ENCODE results near the gene PTPRM. TPM values are rescaled to one million over a fixed set of nuclear protein-coding genes. Genes with fewer than 3 reads are reported as not detected.

The PTPRM gene
- total RNA-seq, 1 donor from 2014 or later, result 102 TPM

DNA sequence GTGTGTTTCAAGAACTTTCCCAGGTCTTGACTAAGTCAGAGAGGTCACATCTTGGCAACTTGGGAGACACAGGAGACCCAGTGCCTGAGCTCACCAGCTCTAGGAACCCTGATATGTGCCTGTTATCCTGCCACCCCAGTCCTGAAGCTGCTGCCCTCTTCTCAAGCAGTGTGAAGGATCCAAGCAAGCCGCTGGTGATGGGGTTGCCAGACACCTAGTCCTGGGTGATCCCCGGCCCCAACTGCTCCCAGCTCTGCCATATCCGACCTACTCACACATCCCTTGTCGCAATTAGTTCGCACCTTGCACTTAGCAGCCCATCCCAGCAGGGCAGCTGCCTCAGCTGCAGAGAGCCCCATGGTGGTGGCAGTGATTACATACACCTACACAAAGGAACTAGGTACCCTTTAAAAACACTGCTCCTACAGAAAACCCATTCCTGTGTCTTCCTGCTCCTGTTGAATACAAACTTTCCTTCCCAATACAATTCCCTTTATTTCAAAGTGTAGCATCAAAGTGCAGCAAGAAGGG lies 794.9 kb downstream of the PTPRM start:
- FAIRE-seq (no peak), DNase-seq (ENCODE audit: low spot score in 2 of 2) (no peak)

DNA sequence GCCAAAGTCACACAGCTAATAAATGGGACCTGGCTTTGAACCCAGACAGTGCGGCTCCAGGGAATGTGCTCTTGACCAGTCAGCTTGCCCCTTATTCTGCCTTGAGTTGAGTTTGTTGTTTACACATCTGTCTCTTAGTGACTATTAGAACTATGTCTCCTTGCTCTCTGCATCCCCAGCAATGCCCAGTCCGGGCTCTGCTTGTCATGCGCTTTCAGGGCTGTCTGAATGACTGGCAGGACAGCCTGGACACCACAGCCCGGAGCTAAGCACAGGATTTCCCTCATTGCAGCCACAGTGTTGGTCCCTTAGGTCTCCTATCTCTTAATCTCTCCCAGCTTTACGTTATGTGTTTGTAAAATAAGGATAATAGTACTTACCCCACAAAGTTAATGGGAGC lies 795.7 kb downstream of the PTPRM start:
- DNase-seq (ENCODE audit: low spot score in 2 of 2) (no peak), FAIRE-seq (no peak)

DNA sequence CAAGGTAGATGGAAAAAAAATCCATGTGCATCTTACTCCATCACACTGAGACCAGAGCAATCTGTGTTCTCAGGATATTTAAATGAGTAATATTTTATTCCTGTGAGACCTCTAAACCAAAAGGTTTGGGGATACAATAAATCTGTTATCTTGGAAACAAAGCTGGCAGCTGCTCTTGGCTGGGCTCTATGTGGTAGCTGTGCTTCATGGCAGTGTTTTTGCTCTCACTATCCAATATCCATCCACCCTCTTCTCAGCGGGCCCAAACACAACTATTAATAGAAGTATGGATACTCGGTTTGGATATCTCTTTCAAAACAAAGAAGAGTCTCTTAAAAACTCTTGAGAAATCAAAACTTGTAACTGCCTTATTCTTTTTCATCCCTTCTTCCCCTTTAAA lies 797.3 kb downstream of the PTPRM start:
- FAIRE-seq (no peak), DNase-seq (ENCODE audit: low spot score in 2 of 2) (no peak)

DNA sequence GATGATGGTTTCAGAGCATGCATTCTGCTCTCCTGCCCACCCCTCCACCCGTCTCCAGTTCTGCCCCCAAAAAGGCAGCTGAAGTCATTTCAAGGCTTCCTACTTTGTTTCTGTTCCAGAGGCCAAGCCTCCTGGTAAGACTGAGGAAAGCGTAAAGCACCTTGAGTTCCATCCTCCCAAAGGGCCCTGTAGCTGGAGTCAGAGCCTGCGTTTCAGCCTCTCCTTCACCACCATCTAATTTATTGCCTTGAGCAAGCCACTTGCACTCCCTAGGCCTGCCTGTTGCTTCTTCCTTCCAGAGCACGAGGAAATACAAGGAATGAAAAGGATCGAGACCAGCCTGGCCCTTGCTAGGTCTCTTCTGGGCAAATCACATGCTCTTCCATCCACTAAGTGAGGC lies 797.9 kb downstream of the PTPRM start:
- FAIRE-seq (no peak), DNase-seq (ENCODE audit: low spot score in 2 of 2) (no peak)

DNA sequence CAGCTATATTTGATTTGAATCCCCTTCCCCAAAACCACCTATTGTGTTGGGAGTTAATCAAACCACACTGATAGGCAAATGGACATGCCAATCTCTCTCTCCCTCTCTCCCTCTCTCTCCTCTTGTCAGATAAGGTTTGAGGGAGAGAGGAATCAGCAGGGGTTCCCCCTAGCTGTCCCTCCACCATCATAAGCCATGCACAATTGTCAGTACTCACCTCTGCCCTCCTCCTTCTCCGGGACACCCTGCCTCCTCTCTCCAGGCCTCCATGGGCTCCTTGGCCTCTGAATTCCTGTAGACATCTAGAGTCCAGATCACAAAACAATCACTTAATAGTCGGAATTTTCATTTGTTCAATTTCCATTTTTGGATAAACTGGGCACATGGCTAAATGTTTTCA lies 798.4 kb downstream of the PTPRM start:
- no peak for DNase-seq (ENCODE audit: low spot score in 2 of 2)
- no peak for FAIRE-seq

DNA sequence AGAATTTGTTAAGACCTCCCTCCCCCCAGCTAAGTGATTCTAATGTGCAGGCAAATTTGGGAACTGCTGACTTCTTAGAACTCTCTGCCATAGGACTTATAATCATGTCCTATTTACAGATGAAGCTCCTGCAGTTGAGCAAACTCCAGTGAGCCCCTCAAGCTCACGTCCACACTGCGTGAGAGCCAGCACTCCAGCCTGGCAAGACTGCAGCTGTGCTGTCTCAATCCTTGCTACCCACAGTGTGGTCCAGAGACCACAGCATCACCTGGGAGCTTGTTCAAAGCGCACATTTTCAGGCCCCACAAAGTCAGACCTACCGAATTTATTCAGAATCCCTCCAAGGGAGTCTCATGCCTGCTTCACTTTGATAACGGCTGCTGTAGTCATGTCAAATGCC lies 799.0 kb downstream of the PTPRM start:
- FAIRE-seq, result no peak

DNA sequence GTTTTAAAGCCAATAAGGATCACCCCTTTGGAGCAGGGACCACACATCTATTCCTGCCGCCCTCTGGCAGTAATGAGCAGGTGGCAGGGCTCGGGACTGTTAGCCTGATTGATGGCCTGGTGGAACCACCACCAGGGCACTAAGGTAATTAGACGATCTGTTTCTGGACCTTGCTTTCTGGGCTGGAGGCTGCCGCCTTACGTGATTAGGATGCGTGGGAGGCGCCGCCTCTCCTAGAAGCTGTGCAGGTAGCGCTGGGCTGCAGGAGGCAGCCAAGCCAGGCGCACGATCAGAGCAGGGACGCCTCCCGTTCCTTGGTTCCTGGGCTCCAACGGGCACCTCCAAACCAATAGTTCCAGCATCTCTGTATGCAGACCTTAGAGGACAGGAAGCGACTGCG lies 799.5 kb downstream of the PTPRM start:
- no peak for FAIRE-seq
- no peak for DNase-seq (ENCODE audit: low spot score in 2 of 2)

More for the DNA sequence above, 799.0 kb downstream of the PTPRM start:
- no peak for DNase-seq (ENCODE audit: low spot score in 2 of 2)

DNA sequence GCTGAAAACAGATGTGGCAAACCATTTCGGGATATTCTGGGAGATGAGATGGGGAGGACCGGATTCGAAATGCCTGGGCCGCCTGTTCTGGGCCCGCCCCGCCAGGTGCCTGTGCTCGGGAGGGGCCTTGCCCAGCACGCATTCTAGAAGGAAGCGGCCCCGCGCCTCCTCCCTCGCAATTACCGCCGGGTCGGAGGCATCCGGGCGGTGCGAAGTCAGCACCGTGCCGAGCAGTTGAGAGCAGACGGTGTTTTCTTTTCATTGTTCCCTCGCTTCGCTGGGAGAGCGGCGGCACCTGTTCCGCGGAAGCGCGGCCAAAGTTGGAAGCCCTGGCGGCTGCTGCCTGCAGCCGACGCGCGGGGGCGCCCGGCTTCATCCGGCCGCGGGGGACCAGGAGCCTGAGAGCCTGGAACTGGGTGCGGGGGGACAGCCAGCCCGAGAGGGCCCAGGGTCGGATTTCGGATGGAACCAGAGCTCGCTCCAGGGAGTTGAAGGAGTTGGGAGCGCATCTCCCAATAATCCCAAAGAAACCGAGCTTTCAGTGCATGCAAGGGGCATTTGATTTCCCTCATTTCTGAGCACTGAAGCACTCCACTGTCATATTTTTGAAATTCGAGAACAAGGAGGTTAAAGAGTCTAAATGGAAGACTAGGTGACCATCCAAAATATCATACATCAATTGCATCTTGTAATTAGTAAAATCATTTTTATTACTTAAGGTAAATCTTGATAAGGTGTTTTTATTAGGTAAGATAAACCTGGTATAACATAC lies 800.3 kb downstream of the PTPRM start:
- FAIRE-seq (no peak), DNase-seq (ENCODE audit: low spot score in 2 of 2) (peak in 1 of 2 donors; percentile 57)

DNA sequence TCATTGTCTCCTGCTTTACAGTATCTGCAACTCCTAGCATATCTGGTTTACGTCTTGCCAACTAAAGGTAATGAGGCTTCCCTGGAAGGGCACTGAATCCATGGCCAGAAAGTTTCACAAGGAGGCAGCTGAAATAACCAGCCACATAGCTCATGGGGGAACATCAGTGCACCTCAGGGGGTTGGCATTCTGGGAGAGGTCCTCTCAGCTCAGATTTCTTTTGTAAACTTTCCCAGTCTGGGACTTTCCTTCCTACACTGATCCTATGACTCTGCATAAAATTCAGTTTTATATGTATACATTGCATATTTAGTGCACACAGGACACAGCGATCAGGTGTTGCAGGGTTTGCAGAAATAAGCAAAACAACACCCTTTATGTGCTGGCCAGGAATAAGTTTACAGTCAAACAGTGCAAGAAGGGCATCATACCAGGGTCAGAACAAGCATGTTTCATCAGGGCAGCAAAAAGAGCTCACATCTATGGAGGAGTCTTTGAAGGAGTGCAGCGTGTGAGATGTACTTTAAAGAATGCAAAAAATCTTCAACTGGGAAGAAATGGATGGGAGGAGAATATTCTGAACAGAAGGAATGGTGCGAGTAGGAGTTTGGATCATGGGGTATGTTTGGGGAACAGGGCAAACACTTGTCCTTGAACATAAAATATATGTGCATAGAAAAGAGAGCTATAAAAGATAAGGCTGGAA lies 801.5 kb downstream of the PTPRM start:
- no peak for DNase-seq (ENCODE audit: low spot score in 2 of 2)
- FAIRE-seq, result no peak

DNA sequence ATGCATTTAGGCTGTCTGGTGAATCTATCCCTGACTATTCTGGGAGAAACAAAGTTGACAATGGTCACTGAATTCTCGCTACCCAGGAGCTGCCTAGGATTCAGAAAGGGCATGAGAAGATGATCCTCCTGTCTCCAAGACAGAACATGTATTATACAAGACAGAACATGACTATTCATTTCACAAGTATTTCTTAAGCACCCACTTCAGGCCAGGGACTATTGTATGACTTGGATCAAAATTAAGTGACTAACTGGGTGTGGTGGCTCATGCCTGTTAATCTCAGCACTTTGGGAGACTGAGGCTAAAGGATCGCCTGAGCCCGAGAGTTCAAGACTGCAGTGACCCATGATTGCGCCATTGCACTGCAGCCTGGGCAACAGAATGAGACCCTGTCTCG lies 806.4 kb downstream of the PTPRM start:
- no peak for FAIRE-seq
- DNase-seq (ENCODE audit: low spot score in 2 of 2), result no peak

DNA sequence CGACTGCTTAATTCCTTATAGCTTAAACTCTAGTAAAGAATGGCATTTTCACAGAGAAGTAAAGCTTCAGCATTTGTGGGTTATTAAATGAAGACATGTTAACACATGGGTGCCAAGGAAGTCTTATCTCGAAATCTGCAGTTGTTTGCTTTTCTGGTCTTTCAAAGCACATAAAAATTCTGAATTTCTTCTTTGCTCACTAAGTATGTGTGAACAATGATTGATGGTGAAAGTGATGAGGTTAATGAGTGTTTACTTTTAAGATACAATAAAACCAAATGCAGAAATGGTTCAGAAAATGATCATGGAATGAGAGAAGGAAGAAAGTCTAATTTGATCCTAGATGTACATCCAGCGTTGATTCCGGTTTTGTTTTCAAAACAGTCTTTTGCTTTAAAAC lies 807.6 kb downstream of the PTPRM start:
- FAIRE-seq, result no peak

DNA sequence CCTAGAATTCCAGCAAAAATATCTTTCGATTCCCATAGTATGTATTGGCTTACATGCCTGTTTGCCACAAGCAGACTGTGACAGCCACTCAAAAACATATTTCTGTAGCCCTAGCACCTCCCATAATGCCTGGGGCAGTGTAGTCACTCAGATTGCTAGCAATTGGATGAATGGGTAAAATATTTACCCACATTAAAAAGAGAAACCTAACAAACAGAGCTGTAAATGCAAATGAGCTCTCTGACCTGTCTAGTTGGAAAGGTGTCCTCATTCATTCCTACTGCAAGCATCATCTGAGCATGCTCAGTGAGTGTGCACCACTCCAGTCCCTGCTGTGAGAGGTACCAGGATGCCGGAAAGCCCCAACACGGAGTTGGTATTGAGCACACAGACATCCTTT lies 808.1 kb downstream of the PTPRM start:
- FAIRE-seq (no peak), DNase-seq (ENCODE audit: low spot score in 2 of 2) (no peak)

More for the DNA sequence above, 807.6 kb downstream of the PTPRM start:
- DNase-seq (ENCODE audit: low spot score in 2 of 2), result no peak

DNA sequence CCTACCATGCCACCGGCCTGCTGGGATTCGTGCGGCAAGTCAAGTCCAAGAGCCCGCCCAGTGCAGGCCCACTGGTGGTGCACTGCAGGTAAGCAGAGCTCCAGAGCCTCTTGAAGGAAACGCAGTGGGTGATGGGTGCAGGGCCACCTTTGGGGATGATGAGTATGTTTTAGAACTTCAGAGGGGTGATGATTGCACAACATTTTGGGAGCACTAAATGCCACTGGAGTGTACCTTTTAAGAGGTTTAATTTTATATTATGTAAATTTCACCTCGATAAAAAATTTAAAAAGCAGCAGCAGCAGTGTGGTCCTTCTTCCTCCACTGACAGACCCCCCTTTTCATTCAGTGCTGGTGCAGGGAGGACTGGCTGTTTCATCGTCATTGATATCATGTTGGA lies 809.0 kb downstream of the PTPRM start:
- DNase-seq (ENCODE audit: low spot score in 2 of 2) (no peak), FAIRE-seq (no peak)

DNA sequence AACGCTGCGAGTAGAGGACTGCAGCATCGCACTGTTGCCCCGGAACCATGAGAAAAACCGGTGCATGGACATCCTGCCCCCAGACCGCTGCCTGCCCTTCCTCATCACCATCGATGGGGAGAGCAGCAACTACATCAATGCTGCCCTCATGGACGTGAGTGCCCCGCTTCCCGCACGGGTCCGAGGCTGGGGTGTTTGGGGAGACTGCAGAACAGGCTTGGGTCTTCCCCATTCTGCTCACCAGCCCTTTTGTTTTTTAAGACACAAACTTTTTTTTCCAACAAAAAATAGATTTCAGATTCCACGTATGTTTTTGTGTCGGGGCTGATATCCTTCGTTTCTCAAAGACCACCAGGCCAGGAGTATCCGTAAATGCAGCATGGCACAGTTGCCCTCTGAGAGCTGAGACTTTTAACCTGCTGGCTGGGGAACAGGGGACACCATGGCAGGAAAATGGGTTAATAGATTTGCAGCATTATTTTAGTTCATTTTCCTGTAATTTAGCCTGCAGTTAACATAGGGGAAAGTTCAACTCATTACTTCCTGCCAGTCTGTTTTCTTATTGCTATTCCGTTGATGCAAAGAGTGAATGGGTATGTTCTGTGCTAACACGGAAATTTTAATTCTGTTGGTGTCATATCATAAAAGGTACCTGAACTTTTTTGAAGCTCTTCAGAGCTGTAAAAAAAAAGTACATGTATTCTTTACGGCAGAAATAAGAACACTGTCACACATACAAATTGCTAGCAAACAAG lies 812.2 kb downstream of the PTPRM start:
- DNase-seq (ENCODE audit: low spot score in 2 of 2), result no peak
- no peak for FAIRE-seq

DNA sequence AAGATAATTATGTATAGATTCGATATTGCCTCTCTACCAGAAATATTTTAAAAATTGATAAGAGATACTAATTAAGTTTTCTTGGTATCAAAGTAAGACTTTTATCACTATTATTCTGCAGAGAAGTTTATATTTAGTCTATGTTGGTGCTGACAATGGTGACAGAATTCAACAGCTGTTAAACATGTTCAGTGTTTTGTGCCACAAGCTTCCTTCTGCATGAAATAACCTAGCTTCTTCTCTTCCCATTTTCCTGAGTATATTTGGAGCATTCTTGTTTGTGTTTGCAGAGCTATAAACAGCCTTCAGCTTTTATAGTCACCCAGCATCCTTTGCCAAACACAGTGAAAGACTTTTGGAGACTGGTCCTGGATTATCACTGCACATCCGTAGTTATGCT lies 812.9 kb downstream of the PTPRM start:
- FAIRE-seq, result no peak
- no peak for DNase-seq (ENCODE audit: low spot score in 2 of 2)

DNA sequence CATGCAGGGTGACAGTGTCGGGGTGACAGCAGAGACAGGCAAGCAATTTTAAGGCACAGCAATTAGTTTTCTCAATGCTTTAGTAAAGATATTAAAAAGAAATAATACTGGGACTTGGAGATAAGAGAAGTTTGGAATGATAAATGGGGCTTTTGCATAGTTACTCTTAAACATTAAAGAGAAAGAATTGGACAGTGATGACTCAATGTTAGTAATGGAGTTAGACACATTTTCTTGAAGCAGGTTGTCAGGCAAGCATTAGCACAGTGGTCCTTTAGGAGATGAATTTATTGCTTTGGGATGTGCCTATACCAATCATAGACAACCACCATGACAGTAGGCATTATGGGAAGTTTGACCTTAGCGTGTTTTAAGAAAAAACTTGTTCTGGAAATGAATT lies 813.8 kb downstream of the PTPRM start:
- FAIRE-seq (no peak), DNase-seq (ENCODE audit: low spot score in 2 of 2) (no peak)

DNA sequence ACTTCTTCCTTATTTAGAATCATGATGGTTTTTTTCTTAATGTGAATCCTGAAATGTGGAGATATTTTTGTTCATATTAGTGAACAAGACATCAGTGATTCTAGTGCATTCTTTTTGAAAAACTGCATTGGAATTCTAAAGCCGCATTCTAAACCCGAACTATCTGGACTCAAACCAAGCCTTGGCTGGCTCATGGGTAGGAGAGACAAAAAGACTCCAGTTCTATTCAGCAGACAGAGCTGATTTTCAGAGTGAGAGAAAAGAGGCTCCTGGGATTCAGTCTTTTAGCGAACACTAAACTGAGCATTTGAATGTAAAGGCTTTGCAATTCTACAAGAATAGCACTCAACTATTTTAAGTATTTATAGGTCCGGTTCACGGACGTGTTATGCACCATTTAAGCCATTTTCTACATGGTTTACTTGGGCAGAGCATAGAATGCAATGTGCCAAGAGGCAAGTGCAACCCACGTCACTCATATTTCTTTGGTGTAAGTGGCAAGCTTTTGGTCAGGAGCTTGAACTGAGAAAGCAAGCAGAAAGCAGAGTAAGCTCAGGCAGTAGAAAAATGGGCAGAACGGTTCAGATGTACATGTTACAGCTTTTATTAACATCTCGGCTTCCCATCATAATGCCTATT lies 814.8 kb downstream of the PTPRM start:
- FAIRE-seq, result no peak
- DNase-seq (ENCODE audit: low spot score in 2 of 2), result peak in 1 of 2 donors; percentile 45

DNA sequence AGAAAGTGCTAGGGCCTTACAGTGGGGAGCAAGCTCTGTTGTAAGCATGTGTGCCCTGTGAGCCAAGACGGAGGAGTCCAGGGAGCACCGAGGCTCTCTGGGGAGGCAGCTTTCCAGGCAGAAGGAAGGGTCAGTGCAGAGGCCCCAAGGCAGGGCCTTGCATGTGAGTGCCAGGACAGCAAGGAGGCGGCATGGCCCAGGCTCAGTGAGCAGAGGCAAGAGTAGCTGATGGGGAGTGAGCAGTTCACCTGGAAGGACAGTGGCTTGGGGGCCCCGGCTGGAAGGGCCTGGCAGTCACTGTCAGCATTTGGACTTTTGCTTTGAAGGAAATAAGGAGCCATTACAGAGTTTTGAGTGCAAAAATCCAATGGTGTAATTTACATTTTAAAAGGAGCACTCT lies 818.3 kb downstream of the PTPRM start:
- FAIRE-seq, result no peak
- no peak for DNase-seq (ENCODE audit: low spot score in 2 of 2)

DNA sequence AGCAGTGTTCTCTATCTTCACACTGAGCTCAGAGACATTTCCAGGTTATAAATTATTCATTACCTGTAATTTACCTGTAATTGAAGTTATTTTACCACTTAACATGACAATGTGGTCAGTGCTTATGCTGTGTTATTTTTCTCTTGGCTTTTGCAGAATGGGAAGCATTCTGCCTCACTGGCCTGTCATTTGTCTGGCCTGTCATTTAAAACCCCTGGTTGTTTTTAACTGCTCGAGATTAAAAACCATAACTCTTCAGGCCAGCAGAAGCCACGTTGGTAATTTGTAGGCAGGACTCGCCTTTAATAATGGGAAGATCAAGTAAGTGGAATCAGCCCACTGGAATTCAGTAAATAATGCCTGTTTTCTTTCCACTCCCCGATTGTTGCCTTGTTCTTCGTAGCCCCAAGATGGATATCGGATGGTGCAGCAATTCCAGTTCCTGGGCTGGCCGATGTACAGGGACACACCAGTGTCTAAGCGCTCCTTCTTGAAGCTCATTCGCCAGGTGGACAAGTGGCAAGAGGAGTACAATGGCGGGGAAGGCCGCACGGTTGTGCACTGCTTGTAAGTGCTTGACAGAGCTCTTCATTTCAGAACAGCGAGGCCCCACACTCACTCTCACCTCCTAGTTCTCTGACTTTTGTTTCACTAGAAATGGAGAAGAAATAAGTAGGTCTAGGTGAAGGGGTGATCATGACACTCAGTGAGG lies 819.7 kb downstream of the PTPRM start:
- DNase-seq (ENCODE audit: low spot score in 2 of 2), result no peak
- FAIRE-seq, result no peak

Measured in frontal cortex (tissue), 4 donors.